Tibial nerve (tissue), 4 donors: Measurements from ENCODE around the gene P2RY8. TPM values are rescaled to one million over a fixed set of nuclear protein-coding genes. Genes with fewer than 3 reads are reported as not detected.

Experiments
- DNase-seq, 2 donors: peaks; one replicate each; pipeline ENCODE4 v3.0.0-alpha.2; 2019; ENCODE audit warnings: low spot score in 2 of 2
- H3K27ac ChIP-seq, 4 donors: fragments of 200-600 bp; sonication (generic) in 3 of 4; one replicate each; pipeline ENCODE4 v1.5.1; 2017 to 2019; ENCODE audit warnings: mild to moderate bottlenecking in 1 of 4
- H3K27me3 ChIP-seq, 2 donors: fragments of 200-600 bp; sonication (generic) in 1 of 2; one replicate each; pipeline versions ENCODE4 v1.5.1 to v1.6.0; 2017 to 2019
- H3K36me3 ChIP-seq, 3 donors: fragments of 200-600 bp; sonication (generic); one replicate each; pipeline ENCODE4 v1.5.1; 2018 to 2019
- H3K4me1 ChIP-seq, 4 donors: fragments of 200-600 bp; sonication (generic) in 3 of 4; one replicate each; pipeline ENCODE4 v1.5.1; 2017 to 2019
- H3K4me3 ChIP-seq, 4 donors: fragments of 200-600 bp; sonication (generic) in 3 of 4; one replicate each; pipeline ENCODE4 v1.5.1; 2017 to 2019; ENCODE audit warnings: mild to moderate bottlenecking in 1 of 4, moderate library complexity in 1 of 4
- H3K9me3 ChIP-seq, 4 donors: fragments of 200-600 bp; sonication (generic) in 3 of 4; one replicate each; pipeline ENCODE4 v1.5.1; 2017 to 2019
- CTCF ChIP-seq, 5 experiments: fragments of 200-600 bp in 3 of 5; fragments of 450-650 bp in 2 of 5; sonication (generic) in 3 of 5; IDR thresholded peaks; one replicate each; pipeline ENCODE4 v1.5.1; 2016 to 2019; ENCODE audit warnings: antibody characterized with exemption in 5 of 5, mild to moderate bottlenecking in 3 of 5, moderate library complexity in 2 of 5
- EP300 ChIP-seq, 2 donors: sonication (generic); formaldehyde crosslinking; IDR thresholded peaks; one replicate each; pipeline ENCODE4 v1.6.1; 2017; ENCODE audit warnings: antibody characterized with exemption in 2 of 2, mild to moderate bottlenecking in 1 of 2
- POLR2A ChIP-seq, 2 donors: fragments of 450-650 bp; IDR thresholded peaks; one replicate each; pipeline ENCODE4 v1.6.1; 2017; ENCODE audit warnings: antibody characterized with exemption in 2 of 2, mild to moderate bottlenecking in 2 of 2, moderate library complexity in 2 of 2
- WGBS, 2 donors: methylation state at CpG; one replicate each; pipeline ENCODE4 v1.1.5; 2018; 5-methylcytosine and 5-hydroxymethylcytosine counted together
- total RNA-seq, 4 donors: library from RNA; depleted of rRNA; stranded (reverse); fragments of >200 nt; gene quantifications; one replicate each; pipeline ENCODE4 v1.1.0, GENCODE V29; 2016

P2RY8 gene
- total RNA-seq, 4 donors from 2014 or later: 0.84 to 2.8 (median 1.2) TPM

GRCh38 chrX:1418901-1419544 is 118.0 kb downstream of the P2RY8 start:
- Histone ChIP-seq H3K4me1 (no peaks in the 10 kb centered on the region), H3K27me3 (no peaks in the 10 kb centered on the region), H3K27ac (no peak overlapping the region), H3K36me3 (peaks cover 5 to 93% (median 8%) of the 10 kb centered on the region in 3 donors), H3K4me3 (no peak overlapping the region), H3K9me3 (peaks cover 0 to 27% (median 4%) of the 10 kb centered on the region in 4 donors)
- TF ChIP-seq EP300 (IDR thresholded peaks at IDR 0.05): no peak
- TF ChIP-seq CTCF (IDR thresholded peaks at IDR 0.05): no peak
- TF ChIP-seq POLR2A (IDR thresholded peaks at IDR 0.05): no peak
- 91 to 94% methylated on average over 29 of the region's 29 CpGs for WGBS, 2 donors
- DNase-seq: no peak

- no peak overlapping the region for H3K4me3 ChIP-seq
- no peak overlapping the region for H3K27ac ChIP-seq
- peaks cover 5 to 93% (median 8%) of the 10 kb centered on the region in 3 donors for H3K36me3 ChIP-seq
- peaks cover 0 to 24% (median 4%) of the 10 kb centered on the region in 4 donors for H3K9me3 ChIP-seq
- TF ChIP-seq CTCF (IDR thresholded peaks at IDR 0.05) (no peak), POLR2A (IDR thresholded peaks at IDR 0.05) (no peak), EP300 (IDR thresholded peaks at IDR 0.05) (no peak)
- DNase-seq: no peak
- no peaks in the 10 kb centered on the region for H3K27me3 ChIP-seq
- 92 to 93% methylated on average over 18 to 20 of the region's 20 CpGs for WGBS, 2 donors
- no peaks in the 10 kb centered on the region for H3K4me1 ChIP-seq
Observed at GRCh38 chrX:1417921-1418771, 118.8 kb downstream of the P2RY8 start.

- Histone ChIP-seq H3K27ac (no peak overlapping the region), H3K4me1 (no peaks in the 10 kb centered on the region), H3K4me3 (no peak overlapping the region), H3K9me3 (peaks cover 0 to 14% (median under 1%) of the 10 kb centered on the region in 4 donors), H3K27me3 (no peaks in the 10 kb centered on the region), H3K36me3 (peaks cover 5 to 93% (median 8%) of the 10 kb centered on the region in 3 donors)
- TF ChIP-seq POLR2A (IDR thresholded peaks at IDR 0.05) (no peak), EP300 (IDR thresholded peaks at IDR 0.05) (no peak), CTCF (IDR thresholded peaks at IDR 0.05) (no peak)
- no peak for DNase-seq
- 69 to 76% methylated on average over 14 of the region's 14 CpGs for WGBS, 2 donors
Observed at GRCh38 chrX:1416965-1417760, 119.8 kb downstream of the P2RY8 start.

- Histone ChIP-seq H3K4me3 (no peak overlapping the region), H3K27me3 (no peaks in the 10 kb centered on the region), H3K9me3 (peaks cover 0 to 9% (median 0%) of the 10 kb centered on the region in 4 donors), H3K36me3 (peaks cover 3 to 93% (median 5%) of the 10 kb centered on the region in 3 donors), H3K27ac (no peak overlapping the region), H3K4me1 (no peaks in the 10 kb centered on the region)
- TF ChIP-seq POLR2A (IDR thresholded peaks at IDR 0.05) (no peak), EP300 (IDR thresholded peaks at IDR 0.05) (no peak), CTCF (IDR thresholded peaks at IDR 0.05) (no peak)
- no peak for DNase-seq
- WGBS, 2 donors: 68 to 69% methylated on average over 15 of the region's 15 CpGs
Observed at GRCh38 chrX:1416327-1416784, 120.6 kb downstream of the P2RY8 start.

Other genes starting within 250 kb of the P2RY8 start
- 10 to 100 TPM in 1 of 4 donors, 1 to 10 TPM in 3; 3.3 to 17.7 (median 6.3) TPM for gene IL3RA, start 200.4 kb downstream of the P2RY8 start, total RNA-seq
- 100 to 1,000 TPM; 220 to 291 (median 250) TPM for gene SLC25A6, start 145.1 kb downstream of the P2RY8 start, total RNA-seq
- gene ASMTL, start 84.3 kb downstream of the P2RY8 start, total RNA-seq: 10 to 100 TPM; 25.1 to 47.2 (median 43.3) TPM
- gene AKAP17A, start 54.4 kb upstream of the P2RY8 start, total RNA-seq: 100 to 1,000 TPM in 1 of 4 donors, 10 to 100 TPM in 3; 58.3 to 139 (median 72.6) TPM
- 1 to 10 TPM in 1 of 4 donors, under 1 TPM in 1, not detected in 2; 0.63 to 4.7 TPM for gene ASMT, start 77.9 kb upstream of the P2RY8 start, total RNA-seq